GM12872 (cell line): Measurements from ENCODE around the gene OR2C3.

Experiments
- CTCF ChIP-seq: IDR thresholded peaks from 3 replicates; pipeline ENCODE4 v1.5.1; 2011; ENCODE audit warnings: low read depth, mild to moderate bottlenecking, low read length, moderate library complexity; ENCODE audit not compliant: insufficient read depth

The OR2C3 gene

DNA sequence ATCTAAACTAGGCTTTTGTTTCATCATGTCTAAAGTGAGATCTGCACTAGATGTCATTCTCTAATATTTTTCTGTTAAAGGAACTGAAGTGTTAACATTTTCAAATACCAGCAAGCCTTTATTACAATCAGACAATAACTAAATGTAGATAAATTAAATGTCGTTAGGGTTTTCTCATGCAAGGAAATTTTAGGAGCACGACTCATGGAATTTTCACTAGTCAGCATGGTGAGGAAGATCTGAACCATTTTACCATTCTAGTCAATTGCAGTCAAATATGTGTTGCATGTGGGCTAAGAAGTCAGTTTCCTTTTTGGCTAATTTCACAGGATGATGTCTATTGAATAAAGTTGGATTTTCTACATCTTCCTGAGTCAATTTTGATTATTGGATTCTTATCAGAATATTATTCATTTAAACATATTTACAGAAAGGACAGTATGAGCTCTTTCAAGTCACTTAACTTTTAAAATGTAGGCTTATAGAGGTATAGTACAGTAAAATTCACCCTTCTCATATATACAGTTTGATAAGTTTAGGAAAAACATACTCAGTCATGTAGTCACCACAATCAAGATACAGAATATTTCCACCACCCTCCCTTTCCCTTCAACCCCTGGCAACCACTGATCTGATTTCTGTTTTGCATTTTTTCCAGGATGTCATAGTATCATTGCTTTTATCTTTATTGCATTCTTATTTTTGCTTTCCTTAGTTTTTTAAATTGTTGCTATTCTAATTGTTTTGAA lies 21.9 kb upstream of the OR2C3 start:
- no peak for TF ChIP-seq CTCF

GRCh38 chr1:247552231-247552630 lies 16.0 kb upstream of the OR2C3 start:
- no peak for TF ChIP-seq CTCF

GRCh38 chr1:247551721-247552120 lies 15.5 kb upstream of the OR2C3 start:
- TF ChIP-seq CTCF: no peak

GRCh38 chr1:247548769-247549182 lies 12.5 kb upstream of the OR2C3 start, which contains the start of gene GCSAML:
GCSAML (plus strand) TSS chr1:247549134; CDS start chr1:247549192, 58 bp downstream.
- TF ChIP-seq CTCF: no peak

GRCh38 chr1:247548092-247548491 lies 11.9 kb upstream of the OR2C3 start:
- no peak for TF ChIP-seq CTCF

DNA sequence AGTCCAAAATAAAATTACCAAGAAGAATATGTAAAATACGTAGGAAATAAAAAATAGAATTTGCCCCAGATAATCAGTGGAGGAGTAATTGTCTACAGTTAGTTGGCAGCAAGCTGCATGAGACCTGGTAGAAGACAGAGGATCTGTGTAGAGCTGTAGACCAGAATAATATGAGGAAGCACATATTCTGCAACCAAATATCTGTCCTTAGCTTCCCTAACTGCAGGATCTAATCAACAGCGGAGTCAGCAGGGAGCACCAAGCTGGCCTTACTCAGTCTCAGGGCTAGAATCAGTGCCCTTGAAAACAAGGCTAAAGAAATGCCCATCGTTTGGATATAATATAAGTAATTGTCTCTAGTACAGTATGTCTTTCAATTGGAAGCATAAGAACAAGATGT lies 6.6 kb upstream of the OR2C3 start:
- no peak for TF ChIP-seq CTCF

GRCh38 chr1:247540581-247540980 lies 4.3 kb upstream of the OR2C3 start:
- TF ChIP-seq CTCF: no peak
